OCI-LY7 (cell line): Measurements from ENCODE around the gene RCSD1. TPM values are rescaled to one million over a fixed set of nuclear protein-coding genes. Genes with fewer than 3 reads are reported as not detected.
A peak's percentile ranks its signal among the peaks of the same experiment; 100 is the strongest.

Experiments used
- BruUV-seq: library from RNA; stranded (reverse); fragments of 400-500 nt; replicated peaks from 2 replicates; lab custom pipeline; 2021; lab: Mats Ljungman, UMichigan
- CTCF ChIA-PET: fragments of 300-600 bp; sonication (Branson Sonifier 250); formaldehyde crosslinking; loops from one replicate; lab custom pipeline; 2022; ENCODE audit warnings: antibody characterized with exemption; ENCODE audit not compliant: unreplicated experiment; lab: Charles Lee
- POLR2A ChIA-PET: fragments of 300-600 bp; sonication (Branson Sonifier 250); formaldehyde crosslinking; loops from one replicate; lab custom pipeline; 2022; ENCODE audit warnings: antibody characterized with exemption; lab: Charles Lee
- DNase-seq: peaks from one replicate; pipeline ENCODE4 v3.0.0-alpha.2; 2015; ENCODE audit warnings: low spot score
- H2AFZ ChIP-seq: fragments of 200-600 bp; sonication (generic), shearing (Covaris generic); 2 replicates; pipeline ENCODE4 v1.6.1; 2014; ENCODE audit warnings: mild to moderate bottlenecking, antibody characterized with exemption, low read length, moderate library complexity
- H3K27ac ChIP-seq: fragments of 200-600 bp; sonication (generic); 2 replicates; pipeline ENCODE4 v1.5.1; 2014; ENCODE audit warnings: mixed run types, low read depth, mild to moderate bottlenecking, moderate library complexity, low read length, inconsistent platforms; ENCODE audit not compliant: poor library complexity, severe bottlenecking
- H3K36me3 ChIP-seq: fragments of 200-600 bp; sonication (generic); 2 replicates; pipeline ENCODE4 v1.6.1; 2014; ENCODE audit warnings: mild to moderate bottlenecking, antibody characterized with exemption, low read length, moderate library complexity, mixed read lengths; ENCODE audit not compliant: insufficient read depth
- H3K4me1 ChIP-seq: fragments of 200-600 bp; sonication (generic); 2 replicates; pipeline ENCODE4 v1.5.1; 2014; ENCODE audit warnings: mild to moderate bottlenecking, low read length; ENCODE audit not compliant: insufficient read depth, poor library complexity, severe bottlenecking
- H3K4me2 ChIP-seq: fragments of 200-600 bp; sonication (generic); 2 replicates; pipeline ENCODE4 v1.6.1; 2014; ENCODE audit warnings: mild to moderate bottlenecking, low read length
- H3K4me3 ChIP-seq: fragments of 200-600 bp; sonication (generic); 2 replicates; pipeline ENCODE4 v1.5.1; 2014; ENCODE audit warnings: mild to moderate bottlenecking, low read depth, low read length; ENCODE audit not compliant: poor library complexity, severe bottlenecking
- H3K79me2 ChIP-seq: fragments of 200-600 bp; sonication (generic); 2 replicates; pipeline ENCODE4 v1.6.1; 2016; ENCODE audit warnings: low read depth, mild to moderate bottlenecking, low read length, moderate library complexity, mixed read lengths; ENCODE audit not compliant: insufficient read depth
- H3K9me2 ChIP-seq: fragments of 200-600 bp; sonication (generic); 2 replicates; pipeline ENCODE4 v1.6.1; 2016; ENCODE audit warnings: mild to moderate bottlenecking, low read length, mixed read lengths; ENCODE audit not compliant: insufficient read depth
- H3K9me3 ChIP-seq: fragments of 200-600 bp; sonication (generic); 2 replicates; pipeline ENCODE4 v1.6.1; 2014; ENCODE audit warnings: mild to moderate bottlenecking, mixed run types, low read length, mixed read lengths
- H4K20me1 ChIP-seq: fragments of 200-600 bp; sonication (generic); 2 replicates; pipeline ENCODE4 v1.6.1; 2014; ENCODE audit warnings: mild to moderate bottlenecking, antibody characterized with exemption, low read length, moderate library complexity, mixed read lengths; ENCODE audit not compliant: insufficient read depth
- CTCF ChIP-seq: fragments of 200-600 bp; sonication (generic); conservative IDR thresholded peaks from 2 replicates; pipeline ENCODE4 v1.5.1; 2014; ENCODE audit warnings: mild to moderate bottlenecking, antibody characterized with exemption, low read length, moderate library complexity, mixed read lengths
- EZH2phosphoT487 ChIP-seq: fragments of 200-600 bp; sonication (generic); IDR thresholded peaks from 2 replicates; pipeline ENCODE4 v1.6.1; 2018; ENCODE audit warnings: low read depth, borderline replicate concordance, mild to moderate bottlenecking, mixed run types, antibody characterized with exemption, low read length, moderate library complexity, mixed read lengths
- intact Hi-C: fragments of 100-400 bp; cut with micrococcal nuclease; formaldehyde crosslinking; loops from one replicate; pipeline ENCODE4 v1.10.0; 2022; ENCODE audit not compliant: unreplicated experiment
- total RNA-seq, 2 experiments: library from RNA; depleted of rRNA in 1 of 2; stranded (reverse); fragments of >200 nt in 1 of 2; shearing (Covaris generic) in 1 of 2; gene quantifications; 2 replicates each; pipeline ENCODE4 v1.2.3, GENCODE V29; 2014 to 2022

RCSD1 gene
- total RNA-seq, 2 experiments from 2014 or later, result 161 to 164 TPM

DNA sequence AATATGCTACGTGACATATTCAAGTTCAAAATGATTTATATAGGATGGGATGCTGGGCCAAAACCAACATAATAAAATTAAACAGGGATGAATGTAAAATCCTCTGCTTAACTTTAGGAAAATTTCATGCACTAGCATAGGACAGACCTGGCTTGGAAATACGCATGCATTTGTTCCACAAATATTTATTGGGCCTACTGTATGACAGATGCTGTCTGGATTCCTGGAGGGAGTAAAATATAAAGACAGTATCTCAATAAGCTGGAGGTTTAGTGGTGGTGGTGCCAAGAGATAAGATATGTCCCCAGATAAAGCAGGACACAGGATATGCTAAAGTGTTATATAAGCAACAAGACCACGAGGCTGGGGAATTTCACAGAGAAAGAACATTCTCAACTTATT is 15.1 kb downstream of the RCSD1 start:
- DNase-seq, result no peak
- intact Hi-C loops, result no loop called here
- peaks cover 17% of the 10 kb centered on the region; the same call in 1 of the 2 replicates for H4K20me1 ChIP-seq
- peak overlapping the region; percentile 1 for H3K27ac ChIP-seq
- H3K4me1 ChIP-seq, result peaks cover 31% of the 10 kb centered on the region
- H3K9me3 ChIP-seq, result no peaks in the 10 kb centered on the region
- POLR2A ChIA-PET, result interaction anchor here (0.7 to 2.3 kb wide), 3 partner anchors 10 to 541 kb away, joined by 3 to 5 read pairs (median 4); no protein-coding TSS in a partner anchor
- no TSS peak for BruUV-seq
- peaks cover 77% of the 10 kb centered on the region for H3K36me3 ChIP-seq
- H3K9me2 ChIP-seq, result no peaks in the 10 kb centered on the region
- H3K4me3 ChIP-seq, result no peak overlapping the region
- no peak overlapping the region for H3K4me2 ChIP-seq
- CTCF ChIA-PET, result no interaction called here
- peaks cover 97% of the 10 kb centered on the region for H3K79me2 ChIP-seq
- no peak for TF ChIP-seq EZH2phosphoT487
- no peak for TF ChIP-seq CTCF
- H2AFZ ChIP-seq, result no peak overlapping the region

DNA sequence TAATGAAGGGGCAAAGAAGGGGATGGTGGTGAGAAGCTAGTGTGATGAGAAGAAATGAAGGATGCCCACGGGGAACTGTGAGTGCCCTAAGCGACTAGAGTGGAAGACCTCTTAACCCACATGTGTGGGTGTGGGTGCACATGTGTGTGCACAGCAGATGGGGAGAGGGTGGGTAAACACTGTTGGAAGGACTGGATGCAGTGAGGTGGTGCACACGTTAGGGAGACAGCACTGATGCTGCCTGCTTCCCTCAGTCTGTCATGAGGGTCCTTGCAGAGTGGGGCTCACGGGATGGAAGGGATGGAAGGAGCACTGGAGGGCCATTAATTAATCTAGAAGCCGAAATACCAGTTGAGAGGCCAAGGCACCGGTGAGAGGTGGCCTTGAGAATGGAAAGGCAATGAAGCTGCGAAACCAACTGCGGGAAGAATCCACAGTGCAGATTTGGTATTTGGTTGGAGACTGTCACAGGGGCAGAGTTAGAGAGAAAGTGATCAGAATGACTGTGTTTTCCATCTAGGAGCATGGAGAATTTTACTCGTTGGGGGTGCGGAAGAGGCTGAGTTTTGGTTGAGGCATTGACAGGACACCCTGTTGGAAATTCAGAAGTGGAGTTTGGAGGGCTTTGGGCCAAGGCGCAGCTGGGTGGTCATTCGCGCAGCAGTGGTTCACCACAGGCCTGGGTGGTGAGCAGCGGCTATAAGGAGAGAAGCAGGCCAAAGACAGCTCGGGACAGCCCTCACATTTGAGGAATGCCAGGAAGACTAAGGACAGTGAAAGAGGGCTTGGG is 15.8 kb downstream of the RCSD1 start:
- H3K79me2 ChIP-seq, result peaks cover 97% of the 10 kb centered on the region
- CTCF ChIA-PET, result no interaction called here
- H3K9me3 ChIP-seq, result no peaks in the 10 kb centered on the region
- H3K4me2 ChIP-seq, result no peak overlapping the region
- no peak overlapping the region for H2AFZ ChIP-seq
- H3K4me3 ChIP-seq, result no peak overlapping the region
- H3K36me3 ChIP-seq, result peaks cover 76% of the 10 kb centered on the region
- H4K20me1 ChIP-seq, result peaks cover 22% of the 10 kb centered on the region
- no peak overlapping the region for H3K27ac ChIP-seq
- no peaks in the 10 kb centered on the region for H3K9me2 ChIP-seq
- peaks cover 38% of the 10 kb centered on the region for H3K4me1 ChIP-seq
- no TSS peak for BruUV-seq
- no peak for DNase-seq
- POLR2A ChIA-PET, result interaction anchor here (0.7 to 0.9 kb wide), 3 partner anchors 11 to 1790 kb away, joined by 3 read pairs; no protein-coding TSS in a partner anchor
- intact Hi-C loops, result no loop called here
- TF ChIP-seq EZH2phosphoT487 (no peak), CTCF (no peak)
